Psoas muscle (tissue), 8 donors: ENCODE measurements around the gene OPRM1. TPM values are rescaled to one million over a fixed set of nuclear protein-coding genes. Genes with fewer than 3 reads are reported as not detected.
"Not testable (repeated sequence)": the region's sequence is repeated elsewhere in the genome, so short reads cannot be mapped to it uniquely, and the experiment has no call there.

Experiments used
- ATAC-seq, 4 donors: fragments of 200-7000 bp; cut with Tn5 transposase; one replicate each; pipeline ENCODE4 v1.9.1; 2020; ENCODE audit warnings: moderate library complexity in 3 of 4, mild to moderate bottlenecking in 2 of 4
- DNase-seq, 2 donors: peaks; one replicate each; pipeline ENCODE4 v3.0.0-alpha.2; 2020
- H3K27ac ChIP-seq: fragments of 200-600 bp; one replicate; pipeline ENCODE4 v1.8.0; 2022
- H3K27me3 ChIP-seq, 3 donors: fragments of 200-600 bp in 1 of 3; one replicate each; pipeline versions ENCODE4 v1.6.1 to v1.8.0; 2013 to 2022; ENCODE audit warnings: low read length in 2 of 3, mild to moderate bottlenecking in 2 of 3, moderate library complexity in 1 of 3; ENCODE audit not compliant: insufficient read depth in 3 of 3
- H3K36me3 ChIP-seq, 2 donors: fragments of 200-600 bp in 1 of 2; one replicate each; pipeline versions ENCODE4 v1.6.1 to v1.8.0; 2013 to 2022; ENCODE audit warnings: low read depth in 1 of 2, mild to moderate bottlenecking in 1 of 2, moderate library complexity in 1 of 2; ENCODE audit not compliant: insufficient read depth in 1 of 2
- H3K4me1 ChIP-seq: fragments of 200-600 bp; one replicate; pipeline ENCODE4 v1.8.0; 2022
- H3K4me3 ChIP-seq: fragments of 200-600 bp; one replicate; pipeline ENCODE4 v1.8.0; 2022; ENCODE audit warnings: mild to moderate bottlenecking
- H3K9me3 ChIP-seq: fragments of 200-600 bp; one replicate; pipeline ENCODE4 v1.8.0; 2022
- CTCF ChIP-seq: fragments of 200-600 bp; IDR thresholded peaks from one replicate; pipeline ENCODE4 v1.8.0; 2022; ENCODE audit warnings: antibody characterized with exemption
- WGBS, 3 donors: extraction: QIAGEN DNeasy Blood & Tissue Kit; methylation state at CpG; one replicate each; pipeline versions ENCODE4 v1.1.6 to v1.1.7; 2013; 5-methylcytosine and 5-hydroxymethylcytosine counted together
- intact Hi-C, 2 donors: fragments of 100-400 bp; cut with DNase I; formaldehyde crosslinking; loops; one replicate each; pipeline versions ENCODE4 v1.11.0 to v1.14.2; 2022
- polyA plus RNA-seq, 3 donors: library from polyadenylated mRNA; stranded (reverse); fragments of 200-250 nt; gene quantifications; one replicate each; pipeline ENCODE4 v1.2.3, GENCODE V29; 2013
- total RNA-seq, 4 donors: library from RNA; stranded (reverse); fragmentation: NEBNext Ultra II Directional in 2 of 4; extraction: Animal tissue kit (Norgen Biotek cat#: 25700) in 2 of 4; gene quantifications; one replicate each; pipeline versions ENCODE4 v1.2.1 to v1.2.4, GENCODE V29; 2021 to 2023
- donor health status: healthy with polysubstance abuse.
- donor health status: DM: no; HTN: no; CAD: no; lungs with moderate emphysema.
- donor health status: Bipolar disorder and iron deficiency.
- donor health status: healthy.
- donor health status: DM: yes; HTN: yes; CAD: no.
- donor health status: DM: no; HTN: no; CAD: no.
- donor health status: DM: no; HTN: no; CAD: no.
- donor health status: DM: yes; HTN: yes; CAD: no.

OPRM1 gene
- total and polyA plus RNA-seq, 7 donors = not detected

- Histone ChIP-seq H3K4me3 (no peak overlapping the region), H3K36me3 (no peaks in the 10 kb centered on the region), H3K27me3 (peaks cover 0 to 2% (median 0%) of the 10 kb centered on the region in 3 donors), H3K4me1 (no peaks in the 10 kb centered on the region), H3K27ac (no peak overlapping the region), H3K9me3 (no peaks in the 10 kb centered on the region)
- ATAC-seq = no peak
- no peak for DNase-seq
- intact Hi-C loops = no loop called here
- TF ChIP-seq CTCF = no peak
- WGBS, 3 donors = 72 to 92% (median 88%) methylated on average over 7 of the region's 7 CpGs
These were observed 200.4 kb downstream of the OPRM1 start for GRCh38 chr6:154239392-154239791.

- intact Hi-C loops, H3K27ac ChIP-seq, H3K4me1 ChIP-seq, DNase-seq, H3K9me3 ChIP-seq, H3K27me3 ChIP-seq, H3K36me3 ChIP-seq, H3K4me3 ChIP-seq, ATAC-seq: not testable (repeated sequence)
- 85 to 96% (median 92%) methylated on average over 11 of the region's 11 CpGs for WGBS, 3 donors
These were observed 202.0 kb downstream of the OPRM1 start for GRCh38 chr6:154241061-154241460.

- no peak for ATAC-seq
- TF ChIP-seq CTCF = no peak
These were observed 202.5 kb downstream of the OPRM1 start for GRCh38 chr6:154241581-154241980.

GRCh38 chr6:154242617-154243357, 203.7 kb downstream of the OPRM1 start:
- intact Hi-C loops = no loop called here
- H3K9me3 ChIP-seq = no peaks in the 10 kb centered on the region
- no peak for TF ChIP-seq CTCF
- H3K27ac ChIP-seq = no peak overlapping the region
- no peaks in the 10 kb centered on the region for H3K4me1 ChIP-seq
- H3K36me3 ChIP-seq = no peaks in the 10 kb centered on the region
- peaks cover 0 to 2% (median 0%) of the 10 kb centered on the region in 3 donors for H3K27me3 ChIP-seq
- WGBS, 3 donors = 91 to 92% (median 92%) methylated on average over 13 of the region's 13 CpGs
- DNase-seq = no peak
- no peak for ATAC-seq
- H3K4me3 ChIP-seq = no peak overlapping the region

More at GRCh38 chr6:154241581-154241980, 202.5 kb downstream of the OPRM1 start:
- H3K4me3 ChIP-seq = no peak overlapping the region
- intact Hi-C loops = no loop called here
- no peak overlapping the region for H3K27ac ChIP-seq
- no peaks in the 10 kb centered on the region for H3K36me3 ChIP-seq
- H3K27me3 ChIP-seq = peaks cover 0 to 2% (median 0%) of the 10 kb centered on the region in 3 donors
- H3K9me3 ChIP-seq = no peaks in the 10 kb centered on the region
- DNase-seq = no peak
- H3K4me1 ChIP-seq = no peaks in the 10 kb centered on the region
- 88 to 90% (median 88%) methylated on average over 8 of the region's 8 CpGs for WGBS, 3 donors

- no peak for TF ChIP-seq CTCF
- DNase-seq (no peak), ATAC-seq (no peak)
- Histone ChIP-seq H3K36me3 (no peaks in the 10 kb centered on the region), H3K4me1 (no peaks in the 10 kb centered on the region), H3K27me3 (peaks cover 0 to 2% (median 0%) of the 10 kb centered on the region in 3 donors), H3K4me3 (no peak overlapping the region), H3K9me3 (no peaks in the 10 kb centered on the region), H3K27ac (no peak overlapping the region)
- 76 to 85% (median 76%) methylated on average over 6 of the region's 6 CpGs for WGBS, 3 donors
- intact Hi-C loops = no loop called here
These were observed 205.0 kb downstream of the OPRM1 start for GRCh38 chr6:154243793-154244750.
